Panc1 (cell line): ENCODE data around the gene RPS19BP1. TPM values are rescaled to one million over a fixed set of nuclear protein-coding genes. Genes with fewer than 3 reads are reported as not detected.

Experiments used
- ATAC-seq: fragments of 200-7000 bp; cut with Tn5 transposase; 2 replicates; pipeline ENCODE4 v1.9.1; 2020; ENCODE audit warnings: mild to moderate bottlenecking, moderate library complexity
- BruUV-seq: library from RNA; stranded (reverse); fragments of 400-500 nt; replicated peaks from 2 replicates; lab custom pipeline; 2021; lab: Mats Ljungman, UMichigan
- CTCF ChIA-PET: fragments of 300-600 bp; sonication (Branson Sonifier 250); formaldehyde crosslinking; loops from one replicate; lab custom pipeline; 2022; ENCODE audit warnings: antibody characterized with exemption; lab: Charles Lee
- POLR2A ChIA-PET: fragments of 300-600 bp; sonication (Branson Sonifier 250); formaldehyde crosslinking; loops from one replicate; lab custom pipeline; 2022; ENCODE audit warnings: antibody characterized with exemption; lab: Charles Lee
- DNase-seq: peaks from one replicate; pipeline ENCODE4 v3.0.0-alpha.2; 2010; ENCODE audit warnings: low read depth, low spot score
- H3K27ac ChIP-seq: 2 replicates; pipeline ENCODE4 v1.5.1; 2011; ENCODE audit warnings: mild to moderate bottlenecking, low read length, inconsistent platforms
- H3K27me3 ChIP-seq: fragments of 200-500 bp; sonication (Bioruptor generic); 2 replicates; pipeline ENCODE4 v1.6.0; 2014; ENCODE audit warnings: low read length, inconsistent platforms; ENCODE audit not compliant: control insufficient read depth, insufficient read depth
- H3K36me3 ChIP-seq: fragments of 200-500 bp; sonication (Bioruptor generic); 2 replicates; pipeline ENCODE4 v1.5.1; 2014; ENCODE audit warnings: inconsistent platforms, mild to moderate bottlenecking, low read length, moderate library complexity; ENCODE audit not compliant: control insufficient read depth, insufficient read depth
- H3K4me1 ChIP-seq: 2 replicates; pipeline ENCODE4 v1.5.1; 2011; ENCODE audit warnings: inconsistent platforms, mild to moderate bottlenecking, low read length, moderate library complexity; ENCODE audit not compliant: control insufficient read depth, insufficient read depth
- H3K4me3 ChIP-seq, 2 experiments: 2 replicates each; pipeline ENCODE4 v1.5.1; 2011 to 2012; ENCODE audit warnings: low read depth in 2 of 2, low read length in 2 of 2, mild to moderate bottlenecking in 2 of 2, inconsistent platforms in 1 of 2, moderate library complexity in 1 of 2
- H3K9me3 ChIP-seq: fragments of 200-500 bp; sonication (Bioruptor generic); 2 replicates; pipeline ENCODE4 v1.5.1; 2014; ENCODE audit warnings: low read depth, mild to moderate bottlenecking, inconsistent platforms, low read length, moderate library complexity; ENCODE audit not compliant: control insufficient read depth, insufficient read depth
- CTCF ChIP-seq: fragments of 450-650 bp; IDR thresholded peaks from 2 replicates; pipeline ENCODE4 v1.5.1; 2017; ENCODE audit warnings: mild to moderate bottlenecking
- POLR2AphosphoS5 ChIP-seq: IDR thresholded peaks from 2 replicates; pipeline ENCODE4 v1.6.1; 2012; ENCODE audit warnings: mild to moderate bottlenecking, low read depth, low read length, moderate library complexity
- REST ChIP-seq, 2 experiments: IDR thresholded peaks; 2 replicates each; pipeline ENCODE4 v1.6.1; 2011 to 2012; ENCODE audit warnings: low read depth in 2 of 2, control low read depth in 1 of 2, low read length in 1 of 2, mild to moderate bottlenecking in 1 of 2, moderate library complexity in 1 of 2; ENCODE audit not compliant: insufficient read depth in 1 of 2
- SIN3A ChIP-seq: IDR thresholded peaks from 2 replicates; pipeline ENCODE4 v1.6.1; 2012; ENCODE audit warnings: low read depth, mild to moderate bottlenecking, low read length, moderate library complexity, borderline replicate concordance; ENCODE audit not compliant: insufficient read depth
- TCF7L2 ChIP-seq: IDR thresholded peaks from 2 replicates; pipeline ENCODE4 v1.6.1; 2011; ENCODE audit warnings: mild to moderate bottlenecking, low read depth, low read length, inconsistent platforms
- in situ Hi-C: cut with HindIII; loops from 2 replicates; pipeline ENCODE4 v1.10.0; 2016; ENCODE audit warnings: low sequenced_read_pairs, low pct_unique_long_range_greater_than_20kb
- intact Hi-C: fragments of 100-400 bp; cut with micrococcal nuclease; formaldehyde crosslinking; loops from one replicate; pipeline ENCODE4 v1.10.0; 2022; ENCODE audit not compliant: unreplicated experiment
- total RNA-seq: library from RNA; stranded (reverse); gene quantifications from one replicate; pipeline ENCODE4 v1.2.1, GENCODE V29; 2021; ENCODE audit not compliant: unreplicated experiment

Gene RPS19BP1
- total RNA-seq, 1 experiment from 2014 or later = 123 TPM

- ATAC-seq = no peak
- in situ Hi-C loops = no loop called here
Observed at GRCh38 chr22:39567135-39567946, 34.8 kb upstream of the RPS19BP1 start.

More at GRCh38 chr22:39567135-39567946, 34.8 kb upstream of the RPS19BP1 start:
- no peak overlapping the region for H3K4me3 ChIP-seq
- DNase-seq = no peak
- ChIA-PET POLR2A (interaction anchor here (0.6 kb wide), 1 partner anchor 12 kb away, joined by 11 read pairs; no protein-coding TSS in a partner anchor), CTCF (no interaction called here)
- H3K36me3 ChIP-seq = no peaks in the 10 kb centered on the region
- no peak for TF ChIP-seq TCF7L2
- TF ChIP-seq POLR2AphosphoS5 = no peak
- no peak for TF ChIP-seq SIN3A
- TF ChIP-seq CTCF = no peak
- TF ChIP-seq REST (IDR thresholded peaks at IDR 0.05; ENCODE audit: insufficient read depth in 1 of 2, low read depth in 2 of 2, low read length in 1 of 2) = no peak
- no peak overlapping the region for H3K27ac ChIP-seq
- BruUV-seq = no TSS peak
- intact Hi-C loops = no loop called here
- H3K27me3 ChIP-seq = no peaks in the 10 kb centered on the region
- H3K9me3 ChIP-seq = no peaks in the 10 kb centered on the region
- H3K4me1 ChIP-seq = no peaks in the 10 kb centered on the region
